ENCODE data around the gene EML6.

EML6 gene

GRCh38 chr2:54760310-54760709 is 36.8 kb downstream of the EML6 start:
- DNase-seq: no peak

- DNase-seq: no peak
Measured at GRCh38 chr2:54763636-54764291, 40.3 kb downstream of the EML6 start.

GRCh38 chr2:54767921-54768320 is 44.5 kb downstream of the EML6 start:
- no peak for DNase-seq

GRCh38 chr2:54768772-54769428 is 45.4 kb downstream of the EML6 start:
- no peak for DNase-seq

- DNase-seq: no peak
Measured at GRCh38 chr2:54770211-54770610, 46.7 kb downstream of the EML6 start.

GRCh38 chr2:54770676-54771075 is 47.2 kb downstream of the EML6 start:
- no peak for DNase-seq

- DNase-seq: no peak
Measured at GRCh38 chr2:54771166-54771885, 47.9 kb downstream of the EML6 start.

GRCh38 chr2:54772110-54772509 is 48.6 kb downstream of the EML6 start:
- no peak for DNase-seq

- no peak for DNase-seq
Measured at GRCh38 chr2:54772531-54772930, 49.1 kb downstream of the EML6 start.

- DNase-seq: no peak
Measured at GRCh38 chr2:54773233-54773632, 49.8 kb downstream of the EML6 start.

GRCh38 chr2:54773838-54774237 is 50.4 kb downstream of the EML6 start:
- DNase-seq: no peak

- DNase-seq: no peak
Measured at GRCh38 chr2:54775710-54776109, 52.2 kb downstream of the EML6 start.

GRCh38 chr2:54776494-54776893 is 53.0 kb downstream of the EML6 start:
- DNase-seq: no peak

GRCh38 chr2:54783349-54783748 is 59.9 kb downstream of the EML6 start:
- DNase-seq: no peak

GRCh38 chr2:54787270-54787669 is 63.8 kb downstream of the EML6 start:
- DNase-seq: no peak

- DNase-seq: no peak
Measured at GRCh38 chr2:54787755-54788366, 64.4 kb downstream of the EML6 start.

- DNase-seq: no peak
Measured at GRCh38 chr2:54789878-54790277, 66.4 kb downstream of the EML6 start.

GRCh38 chr2:54791831-54792230 is 68.4 kb downstream of the EML6 start:
- no peak for DNase-seq

- no peak for DNase-seq
Measured at GRCh38 chr2:54797307-54797706, 73.8 kb downstream of the EML6 start.

GRCh38 chr2:54801352-54801751 is 77.9 kb downstream of the EML6 start:
- no peak for DNase-seq

- DNase-seq: no peak
Measured at GRCh38 chr2:54803783-54804751, 80.6 kb downstream of the EML6 start.

- no peak for DNase-seq
Measured at GRCh38 chr2:54805255-54805654, 81.8 kb downstream of the EML6 start.

- no peak for DNase-seq
Measured at GRCh38 chr2:54806975-54807374, 83.5 kb downstream of the EML6 start.

Data from NCI-H1092 (cell line).